ENCODE measurements around the gene C11orf21. TPM values are rescaled to one million over a fixed set of nuclear protein-coding genes. Genes with fewer than 3 reads are reported as not detected.

The C11orf21 gene
- polyA plus RNA-seq, 3 donors: 10.8 to 135 (median 13.1) TPM

- intact Hi-C loops (cut with micrococcal nuclease): no loop called here
- Mint-ChIP-seq H3K4me3 (peak overlapping the region in 1 of 2 donors; percentile 62), H3K27ac (no peak overlapping the region), H3K9me3 (peaks cover 0 to 7% (median 1%) of the 10 kb centered on the region in 7 donors), H3K36me3 (no peaks in the 10 kb centered on the region), H3K4me1 (peaks cover 26% of the 10 kb centered on the region), H3K27me3 (ENCODE audit: low read depth in 3 of 3) (peaks cover 19 to 36% (median 29%) of the 10 kb centered on the region in 3 donors)
- no peak for TF ChIP-seq CTCF (IDR thresholded peaks at IDR 0.05)
- DNase-seq: no peak
- Histone ChIP-seq H2AFZ (ENCODE audit: insufficient read depth, low read depth, low read length, poor library complexity, severe bottlenecking) (no peak overlapping the region), H4K20me1 (ENCODE audit: insufficient read depth, low read length) (peaks cover 7% of the 10 kb centered on the region), H3K9me3 (replicated peaks in 1 of 2; ENCODE audit: control insufficient read depth in 1 of 2, insufficient read depth in 1 of 2, low read length in 2 of 2) (no peaks in the 10 kb centered on the region), H3K79me2 (ENCODE audit: insufficient read depth, low read length) (no peaks in the 10 kb centered on the region), H3K27me3 (ENCODE audit: control insufficient read depth in 2 of 2, insufficient read depth in 2 of 2, low read length in 2 of 2) (peaks cover 0 to 2% of the 10 kb centered on the region in 2 donors), H3K4me1 (ENCODE audit: control insufficient read depth in 1 of 2, insufficient read depth in 2 of 2, low read length in 2 of 2) (peaks cover 17 to 23% of the 10 kb centered on the region in 2 donors), H3K4me3 (replicated peaks in 1 of 3; ENCODE audit: low read depth in 2 of 3, low read length in 3 of 3) (no peak overlapping the region), H3K36me3 (replicated peaks in 1 of 2; ENCODE audit: control insufficient read depth in 1 of 2, insufficient read depth in 2 of 2, low read length in 2 of 2) (no peaks in the 10 kb centered on the region), H3K27ac (ENCODE audit: low read depth in 1 of 2, low read length in 2 of 2) (no peak overlapping the region), H3K9ac (ENCODE audit: insufficient read depth, low read length, poor library complexity, severe bottlenecking) (no peak overlapping the region), H3K4me2 (replicated peaks; ENCODE audit: extremely low read depth, low read length, poor library complexity, severe bottlenecking) (no peak overlapping the region)
- WGBS (ENCODE audit: insufficient coverage): 97% methylated on average over 10 of the region's 10 CpGs
Observed at GRCh38 chr11:2289859-2290258, 11.9 kb downstream of the C11orf21 start.

GRCh38 chr11:2289350-2289749, 12.4 kb downstream of the C11orf21 start:
- peak overlapping the region in 1 of 2 donors; percentile 62 for H3K4me3 Mint-ChIP-seq
- no peak for DNase-seq
- no peaks in the 10 kb centered on the region for H3K36me3 Mint-ChIP-seq
- H3K27me3 Mint-ChIP-seq (ENCODE audit: low read depth in 3 of 3): peaks cover 20 to 36% (median 30%) of the 10 kb centered on the region in 3 donors
- Histone ChIP-seq H3K9ac (ENCODE audit: insufficient read depth, low read length, poor library complexity, severe bottlenecking) (no peak overlapping the region), H3K79me2 (ENCODE audit: insufficient read depth, low read length) (no peaks in the 10 kb centered on the region), H3K4me1 (ENCODE audit: control insufficient read depth in 1 of 2, insufficient read depth in 2 of 2, low read length in 2 of 2) (peaks cover 16 to 19% of the 10 kb centered on the region in 2 donors), H3K9me3 (replicated peaks in 1 of 2; ENCODE audit: control insufficient read depth in 1 of 2, insufficient read depth in 1 of 2, low read length in 2 of 2) (no peaks in the 10 kb centered on the region), H3K27ac (ENCODE audit: low read depth in 1 of 2, low read length in 2 of 2) (no peak overlapping the region), H3K4me2 (replicated peaks; ENCODE audit: extremely low read depth, low read length, poor library complexity, severe bottlenecking) (no peak overlapping the region), H4K20me1 (ENCODE audit: insufficient read depth, low read length) (peaks cover 5% of the 10 kb centered on the region), H3K27me3 (ENCODE audit: control insufficient read depth in 2 of 2, insufficient read depth in 2 of 2, low read length in 2 of 2) (peaks cover 0 to 2% of the 10 kb centered on the region in 2 donors), H3K4me3 (replicated peaks in 1 of 3; ENCODE audit: low read depth in 2 of 3, low read length in 3 of 3) (no peak overlapping the region), H2AFZ (ENCODE audit: insufficient read depth, low read depth, low read length, poor library complexity, severe bottlenecking) (no peak overlapping the region), H3K36me3 (replicated peaks in 1 of 2; ENCODE audit: control insufficient read depth in 1 of 2, insufficient read depth in 2 of 2, low read length in 2 of 2) (no peaks in the 10 kb centered on the region)
- H3K9me3 Mint-ChIP-seq: peaks cover 0 to 10% (median 1%) of the 10 kb centered on the region in 7 donors
- 97% methylated on average over 6 of the region's 6 CpGs for WGBS (ENCODE audit: insufficient coverage)
- intact Hi-C loops (cut with micrococcal nuclease): no loop called here
- no peak for TF ChIP-seq CTCF (IDR thresholded peaks at IDR 0.05)
- no peak overlapping the region for H3K27ac Mint-ChIP-seq
- peaks cover 21% of the 10 kb centered on the region for H3K4me1 Mint-ChIP-seq

Data from CD14-positive monocyte (primary cell).